AG04449 (cell line): Measurements from ENCODE around the gene RTN4R.
"Not testable (repeated sequence)": the region's sequence is repeated elsewhere in the genome, so short reads cannot be mapped to it uniquely, and the experiment has no call there.

ENCODE experiments used
- CTCF ChIA-PET: fragments of 350-600 bp; formaldehyde crosslinking; extraction: SDS; loops from one replicate; lab custom pipeline; 2021; ENCODE audit warnings: antibody characterized with exemption; lab: Yijun Ruan, JAX
- POLR2A ChIA-PET: fragments of 400-600, 350-600 bp; formaldehyde crosslinking; extraction: SDS; loops from one replicate; lab custom pipeline; 2020; ENCODE audit warnings: antibody characterized with exemption, inconsistent platforms; lab: Yijun Ruan, JAX
- DNase-seq: peaks from one replicate; pipeline ENCODE4 v3.0.0-alpha.2; 2010; ENCODE audit warnings: low read depth, low spot score
- H3K4me3 ChIP-seq: 2 replicates; pipeline ENCODE4 v1.5.1; 2011; ENCODE audit warnings: low read depth, mild to moderate bottlenecking, control low read depth, low read length
- CTCF ChIP-seq: IDR thresholded peaks from one replicate; pipeline ENCODE4 v1.5.1; 2011; ENCODE audit warnings: mild to moderate bottlenecking, moderate library complexity, low read length, control low read depth, inconsistent platforms; ENCODE audit not compliant: insufficient read depth; ENCODE audit errors: missing control alignments

Gene RTN4R

GRCh38 chr22:20280866-20281265 is 12.7 kb upstream of the RTN4R start:
- no peak for DNase-seq
- TF ChIP-seq CTCF = no peak
- ChIA-PET POLR2A (no interaction called here), CTCF (interaction anchor here (1.0 to 1.8 kb wide), 2 partner anchors 11 to 124 kb away, joined by 3 to 12 read pairs; no protein-coding TSS in a partner anchor)
- no peak overlapping the region for H3K4me3 ChIP-seq

DNA sequence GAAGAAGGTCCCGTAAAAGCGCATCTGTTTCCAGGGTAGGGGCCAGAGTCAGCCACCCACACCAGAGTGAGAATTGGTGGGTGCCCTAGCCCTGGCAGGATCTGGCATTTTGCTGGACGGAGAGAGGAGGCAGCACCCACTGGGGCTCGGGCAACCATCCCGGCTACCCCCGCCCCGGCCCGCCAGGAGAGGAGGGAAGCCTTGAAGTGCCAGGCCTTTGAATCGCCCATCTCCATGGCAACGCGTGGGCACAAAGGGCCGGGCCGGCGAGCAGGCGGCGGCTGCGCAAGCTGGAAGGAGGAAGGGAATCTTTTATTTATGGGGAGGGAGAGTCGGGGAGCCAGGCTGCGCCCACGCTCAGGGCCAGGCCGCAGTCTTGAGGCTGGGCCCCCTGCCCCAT is 12.0 kb upstream of the RTN4R start:
- DNase-seq = not testable (repeated sequence)

DNA sequence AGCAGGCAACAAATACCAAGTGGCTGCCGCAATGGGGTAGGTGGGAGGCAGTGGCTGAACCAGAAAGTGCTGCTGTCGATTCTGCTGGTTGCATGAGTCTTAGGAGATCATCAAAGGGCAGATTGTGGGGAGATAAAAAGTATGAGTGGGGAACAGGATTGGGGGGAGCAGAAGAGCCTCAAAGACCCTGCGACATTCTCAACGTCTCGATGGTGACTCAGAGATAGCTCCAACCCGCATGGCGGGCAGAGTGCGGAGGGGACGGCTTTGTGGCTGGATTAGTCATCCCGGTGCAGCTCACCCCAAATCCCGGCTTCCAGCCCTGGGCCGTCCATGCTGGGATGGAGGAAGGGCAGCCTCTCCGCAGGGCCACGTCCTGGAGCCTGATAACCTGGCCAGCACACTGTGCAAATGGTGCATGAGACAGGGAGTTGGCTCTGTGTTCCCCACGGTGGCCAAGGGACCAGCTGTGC is 11.6 kb upstream of the RTN4R start:
- DNase-seq = no peak
- CTCF ChIA-PET = interaction anchor here (0.8 kb wide), 1 partner anchor 123 kb away, joined by 3 read pairs; no protein-coding TSS in a partner anchor

More for the DNA sequence above, 12.0 kb upstream of the RTN4R start:
- CTCF ChIA-PET = interaction anchor here (0.8 kb wide), 1 partner anchor 123 kb away, joined by 3 read pairs; no protein-coding TSS in a partner anchor
- POLR2A ChIA-PET, H3K4me3 ChIP-seq: not testable (repeated sequence)

GRCh38 chr22:20278726-20279490 is 10.8 kb upstream of the RTN4R start:
- POLR2A ChIA-PET, H3K4me3 ChIP-seq, DNase-seq, CTCF ChIA-PET: not testable (repeated sequence)

More for the DNA sequence above, 11.6 kb upstream of the RTN4R start:
- POLR2A ChIA-PET = no interaction called here
- TF ChIP-seq CTCF = no peak
- no peak overlapping the region for H3K4me3 ChIP-seq

DNA sequence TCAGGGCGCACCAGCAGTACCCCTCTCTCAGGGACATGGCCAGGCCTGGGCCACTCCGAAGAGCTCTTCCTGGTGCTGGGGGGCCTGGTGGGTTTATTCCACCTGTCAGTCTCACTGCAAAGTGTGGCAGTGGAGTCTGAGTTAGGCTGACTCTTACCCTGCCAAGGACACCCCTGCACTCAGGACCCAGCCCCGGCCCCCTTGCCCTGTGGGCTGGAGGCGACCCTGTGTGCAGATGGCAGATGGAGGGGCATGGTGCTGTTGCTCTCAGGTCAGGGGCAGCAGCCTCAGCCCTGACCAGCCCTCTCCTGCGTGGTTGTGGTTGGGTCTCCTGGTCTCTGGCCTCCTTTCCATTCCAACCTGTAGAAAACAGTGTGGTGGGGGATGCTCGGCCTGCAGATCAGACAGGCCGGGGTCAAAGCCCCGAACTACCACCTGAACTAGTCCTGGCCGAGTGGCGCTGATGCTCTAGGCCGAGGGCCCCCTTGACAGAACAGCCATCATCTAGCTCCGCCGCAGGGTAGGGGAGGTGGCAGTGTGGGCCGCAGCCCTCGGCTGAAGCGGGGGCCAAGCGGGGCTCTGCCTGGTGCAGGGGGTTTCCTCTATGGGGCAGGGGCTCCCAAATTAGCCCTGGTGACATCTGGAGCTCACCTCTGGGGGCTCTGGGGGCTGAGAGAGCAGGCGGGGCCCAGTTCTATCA is 10.0 kb upstream of the RTN4R start:
- DNase-seq, H3K4me3 ChIP-seq, CTCF ChIA-PET, POLR2A ChIA-PET: not testable (repeated sequence)

GRCh38 chr22:20276468-20276867 is 8.3 kb upstream of the RTN4R start:
- CTCF ChIA-PET = interaction anchor here (0.9 kb wide), 1 partner anchor 8 kb away, joined by 4 read pairs; no protein-coding TSS in a partner anchor

DNA sequence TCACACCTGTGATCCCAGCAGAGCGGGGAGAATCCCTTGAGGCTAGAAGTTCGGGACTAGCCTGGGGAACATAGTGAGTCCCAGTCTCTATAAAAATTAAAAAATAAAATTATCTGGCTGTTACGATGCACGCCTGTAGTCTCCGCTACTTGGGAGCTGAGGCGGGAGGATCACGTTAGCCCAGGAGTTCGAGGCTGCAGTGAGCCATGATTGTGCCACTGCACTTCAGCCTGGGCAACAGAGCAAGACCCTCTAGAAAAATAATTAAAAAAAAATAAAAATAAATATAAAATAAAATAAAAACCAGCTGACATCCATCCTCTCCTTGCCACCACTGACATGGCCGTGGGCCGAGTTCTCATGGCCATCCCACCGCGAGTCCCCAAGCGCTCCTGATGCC is 7.7 kb upstream of the RTN4R start:
- TF ChIP-seq CTCF = no peak
- H3K4me3 ChIP-seq = no peak overlapping the region
- ChIA-PET CTCF (interaction anchor here (0.9 kb wide), 1 partner anchor 9 kb away, joined by 4 read pairs; no protein-coding TSS in a partner anchor), POLR2A (no interaction called here)
- DNase-seq = no peak

More at GRCh38 chr22:20276468-20276867, 8.3 kb upstream of the RTN4R start:
- POLR2A ChIA-PET = no interaction called here
- DNase-seq = no peak
- H3K4me3 ChIP-seq = no peak overlapping the region
- TF ChIP-seq CTCF = no peak

GRCh38 chr22:20275325-20275724 is 7.2 kb upstream of the RTN4R start:
- H3K4me3 ChIP-seq, CTCF ChIA-PET, DNase-seq, POLR2A ChIA-PET: not testable (repeated sequence)

DNA sequence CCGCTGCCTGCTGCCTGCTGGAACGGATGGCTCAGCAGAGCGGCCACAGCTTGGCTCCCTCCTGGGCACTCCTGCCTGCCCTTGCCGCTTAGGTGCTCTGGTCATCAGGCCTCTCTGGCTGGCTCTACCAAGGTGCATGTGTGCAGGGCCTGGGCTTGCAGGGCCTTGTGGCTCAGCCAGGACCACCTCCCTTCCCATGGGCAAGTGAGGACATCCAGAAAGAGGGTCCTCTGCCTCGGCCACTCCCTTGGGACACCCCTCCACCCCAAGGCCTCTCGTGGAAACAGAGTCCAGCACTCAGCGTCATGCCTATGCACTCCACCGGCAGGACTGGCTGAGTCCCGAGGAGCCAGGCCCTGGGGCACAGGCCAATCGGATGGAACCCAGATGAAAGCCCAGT is 6.3 kb upstream of the RTN4R start:
- POLR2A ChIA-PET, H3K4me3 ChIP-seq, DNase-seq, CTCF ChIA-PET: not testable (repeated sequence)
